Suprapubic skin (tissue), 3 donors: Measurements from ENCODE around the gene UNC45B.

Experiments used
- EP300 ChIP-seq: sonication (generic); formaldehyde crosslinking; IDR thresholded peaks from one replicate; pipeline ENCODE4 v1.6.1; 2017; ENCODE audit warnings: antibody characterized with exemption
- POLR2A ChIP-seq, 2 donors: fragments of 450-650 bp; IDR thresholded peaks; one replicate each; pipeline ENCODE4 v1.6.1; 2017; ENCODE audit warnings: antibody characterized with exemption in 2 of 2, mild to moderate bottlenecking in 2 of 2, moderate library complexity in 2 of 2
- TF ChIP-seq, protein P1 (sequence below), 2 donors: fragments of 200-600 bp in 1 of 2; fragments of 450-650 bp in 1 of 2; sonication (generic) in 1 of 2; IDR thresholded peaks; one replicate each; pipeline ENCODE4 v1.5.1; 2016 to 2019; ENCODE audit warnings: antibody characterized with exemption in 2 of 2, mild to moderate bottlenecking in 1 of 2, moderate library complexity in 1 of 2

DNA sequence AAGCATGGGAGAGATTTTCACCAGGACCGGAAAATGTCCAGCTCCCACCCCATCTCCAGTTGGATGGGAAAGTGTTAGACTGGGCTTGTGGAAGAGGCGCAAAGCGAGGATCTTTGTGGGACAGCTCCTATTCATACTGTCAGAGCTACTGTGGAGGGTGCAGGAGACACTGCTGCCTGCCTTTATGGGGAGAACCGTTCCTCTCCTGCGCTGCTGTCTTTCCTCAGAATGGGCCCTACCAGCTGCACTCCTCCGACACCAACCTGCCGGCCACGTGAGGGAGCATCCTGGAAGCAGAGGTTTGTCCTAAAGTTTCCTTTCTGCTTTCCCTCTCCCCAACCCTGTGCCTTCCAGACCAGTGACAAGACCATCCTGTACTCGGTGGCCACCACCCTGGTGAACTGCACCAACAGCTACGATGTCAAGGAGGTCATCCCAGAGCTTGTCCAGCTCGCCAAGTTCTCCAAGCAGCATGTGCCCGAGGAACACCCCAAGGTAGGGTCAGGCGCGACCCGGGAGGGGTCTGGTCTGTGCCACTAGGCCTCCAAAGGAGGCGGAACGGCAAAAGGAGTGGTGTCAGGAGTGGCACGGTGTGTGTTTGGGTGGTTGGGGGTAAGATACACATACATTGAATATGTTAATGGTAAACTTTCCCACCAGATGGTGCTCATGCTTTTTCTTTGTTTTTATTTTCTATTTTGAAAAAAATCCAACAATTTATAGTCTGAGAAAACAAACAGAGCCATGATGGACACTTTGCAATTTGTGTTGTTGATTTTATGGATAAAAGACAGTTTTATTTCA lies 23.6 kb downstream of the UNC45B start:
- TF ChIP-seq, protein P1, sequence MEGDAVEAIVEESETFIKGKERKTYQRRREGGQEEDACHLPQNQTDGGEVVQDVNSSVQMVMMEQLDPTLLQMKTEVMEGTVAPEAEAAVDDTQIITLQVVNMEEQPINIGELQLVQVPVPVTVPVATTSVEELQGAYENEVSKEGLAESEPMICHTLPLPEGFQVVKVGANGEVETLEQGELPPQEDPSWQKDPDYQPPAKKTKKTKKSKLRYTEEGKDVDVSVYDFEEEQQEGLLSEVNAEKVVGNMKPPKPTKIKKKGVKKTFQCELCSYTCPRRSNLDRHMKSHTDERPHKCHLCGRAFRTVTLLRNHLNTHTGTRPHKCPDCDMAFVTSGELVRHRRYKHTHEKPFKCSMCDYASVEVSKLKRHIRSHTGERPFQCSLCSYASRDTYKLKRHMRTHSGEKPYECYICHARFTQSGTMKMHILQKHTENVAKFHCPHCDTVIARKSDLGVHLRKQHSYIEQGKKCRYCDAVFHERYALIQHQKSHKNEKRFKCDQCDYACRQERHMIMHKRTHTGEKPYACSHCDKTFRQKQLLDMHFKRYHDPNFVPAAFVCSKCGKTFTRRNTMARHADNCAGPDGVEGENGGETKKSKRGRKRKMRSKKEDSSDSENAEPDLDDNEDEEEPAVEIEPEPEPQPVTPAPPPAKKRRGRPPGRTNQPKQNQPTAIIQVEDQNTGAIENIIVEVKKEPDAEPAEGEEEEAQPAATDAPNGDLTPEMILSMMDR (IDR thresholded peaks at IDR 0.05), result peak in 1 of 2 donors; percentile 35
- TF ChIP-seq POLR2A (IDR thresholded peaks at IDR 0.05) (no peak), EP300 (no peak)
